HCT116 (cell line): Measurements from ENCODE around the gene SCN4A. TPM values are rescaled to one million over a fixed set of nuclear protein-coding genes. Genes with fewer than 3 reads are reported as not detected.
"Not testable (repeated sequence)": the region's sequence is repeated elsewhere in the genome, so short reads cannot be mapped to it uniquely, and the experiment has no call there.

ENCODE experiments used
- ATAC-seq: fragments of 200-7000 bp; cut with Tn5 transposase; 2 replicates; pipeline ENCODE4 v1.9.1; 2020; ENCODE audit warnings: mild to moderate bottlenecking, moderate library complexity
- BruUV-seq: library from RNA; stranded (reverse); fragments of 400-500 nt; replicated peaks from 2 replicates; lab custom pipeline; 2021; lab: Mats Ljungman, UMichigan
- CTCF ChIA-PET: fragments of 300-600 bp; sonication (Branson Sonifier 250); formaldehyde crosslinking; loops from one replicate; lab custom pipeline; 2021; ENCODE audit warnings: antibody characterized with exemption; lab: Charles Lee
- POLR2A ChIA-PET: fragments of 300-600, 350-600 bp; sonication (Branson Sonifier 250); formaldehyde crosslinking; loops from one replicate; lab custom pipeline; 2021; ENCODE audit warnings: antibody characterized with exemption; lab: Charles Lee
- RAD21 ChIA-PET, 2 experiments: fragments of 300-600 bp; sonication (Branson Sonifier 250); formaldehyde crosslinking; loops; one replicate each; lab custom pipeline; 2023; ENCODE audit warnings: low total read pairs in 2 of 2; ENCODE audit not compliant: uncharacterized antibody in 2 of 2, unreplicated experiment in 2 of 2, low non-redundant PET in 1 of 2; lab: Charles Lee
- DNase-seq: peaks from one replicate; pipeline ENCODE4 v3.0.0-alpha.2; 2010; ENCODE audit warnings: low read depth, low spot score
- H2AFZ ChIP-seq: fragments of 200-600 bp; shearing (Covaris generic), sonication (generic); 2 replicates; pipeline ENCODE4 v1.6.1; 2017; ENCODE audit warnings: low read depth, mixed run types, mixed read lengths, antibody characterized with exemption, low read length; ENCODE audit not compliant: poor library complexity, severe bottlenecking
- H3K27ac ChIP-seq: 2 replicates; pipeline ENCODE4 v1.5.1; 2012; ENCODE audit warnings: low read depth, low read length
- H3K27me3 ChIP-seq: fragments of 200-600 bp; sonication (generic); 2 replicates; pipeline ENCODE4 v1.6.1; 2016; ENCODE audit warnings: mixed run types, low read length, mixed read lengths; ENCODE audit not compliant: insufficient read depth
- H3K36me3 ChIP-seq, 2 experiments: fragments of 200-500 bp in 1 of 2; fragments of 200-600 bp in 1 of 2; sonication (Bioruptor generic) in 1 of 2; sonication (generic) in 1 of 2; 2 replicates each; pipeline versions ENCODE4 v1.5.1 to v1.6.1; 2014 to 2016; ENCODE audit warnings: low read length in 2 of 2, inconsistent platforms in 1 of 2, mixed read lengths in 1 of 2, mixed run types in 1 of 2; ENCODE audit not compliant: insufficient read depth in 2 of 2, control insufficient read depth in 1 of 2
- H3K4me1 ChIP-seq, 2 experiments: fragments of 200-600 bp in 1 of 2; sonication (generic) in 1 of 2; 2 replicates each; pipeline versions ENCODE4 v1.5.1 to v1.6.1; 2012 to 2017; ENCODE audit warnings: low read length in 2 of 2, inconsistent platforms in 1 of 2, mild to moderate bottlenecking in 1 of 2, mixed read lengths in 1 of 2, mixed run types in 1 of 2, moderate library complexity in 1 of 2; ENCODE audit not compliant: insufficient read depth in 2 of 2, control insufficient read depth in 1 of 2
- H3K4me2 ChIP-seq: fragments of 200-600 bp; sonication (generic); 2 replicates; pipeline ENCODE4 v1.6.1; 2017; ENCODE audit warnings: mixed run types, low read length, mixed read lengths
- H3K4me3 ChIP-seq, 2 experiments: fragments of 200-600 bp in 1 of 2; sonication (generic) in 1 of 2; replicated peaks in 1 of 2; 2 replicates each; pipeline ENCODE4 v1.5.1; 2011 to 2016; ENCODE audit warnings: low read length in 2 of 2, control low read depth in 1 of 2, low read depth in 1 of 2, mild to moderate bottlenecking in 1 of 2, mixed read lengths in 1 of 2, mixed run types in 1 of 2
- H3K79me2 ChIP-seq: fragments of 200-600 bp; sonication (generic); 2 replicates; pipeline ENCODE4 v1.6.1; 2017; ENCODE audit warnings: mild to moderate bottlenecking, mixed run types, low read length, moderate library complexity, mixed read lengths; ENCODE audit not compliant: insufficient read depth
- H3K9ac ChIP-seq: fragments of 200-600 bp; sonication (generic); 2 replicates; pipeline ENCODE4 v1.6.1; 2016; ENCODE audit warnings: low read length, mixed read lengths
- H3K9me2 ChIP-seq: fragments of 200-600 bp; sonication (generic), shearing (Covaris generic); 2 replicates; pipeline ENCODE4 v1.6.1; 2017; ENCODE audit warnings: mixed run types, mild to moderate bottlenecking, moderate library complexity; ENCODE audit not compliant: insufficient read depth
- H3K9me3 ChIP-seq, 2 experiments: fragments of 200-500 bp in 1 of 2; fragments of 200-600 bp in 1 of 2; sonication (Bioruptor generic) in 1 of 2; sonication (generic) in 1 of 2; 2 replicates each; pipeline ENCODE4 v1.6.1; 2014 to 2017; ENCODE audit warnings: low read length in 2 of 2, mixed read lengths in 2 of 2, inconsistent platforms in 1 of 2, low read depth in 1 of 2, mild to moderate bottlenecking in 1 of 2, mixed run types in 1 of 2, moderate library complexity in 1 of 2; ENCODE audit not compliant: control insufficient read depth in 1 of 2, insufficient read depth in 1 of 2
- H4K20me1 ChIP-seq: fragments of 200-600 bp; sonication (generic), shearing (Covaris generic); 2 replicates; pipeline ENCODE4 v1.6.1; 2017; ENCODE audit warnings: mixed run types, mild to moderate bottlenecking, moderate library complexity; ENCODE audit not compliant: insufficient read depth
- ATF3 ChIP-seq: IDR thresholded peaks from 2 replicates; pipeline ENCODE4 v1.6.1; 2012
- CBX3 ChIP-seq: IDR thresholded peaks from 2 replicates; pipeline ENCODE4 v1.6.1; 2012; ENCODE audit warnings: low read depth
- POLR2A ChIP-seq: IDR thresholded peaks from 2 replicates; pipeline ENCODE4 v1.7.0; 2011; ENCODE audit warnings: borderline replicate concordance; ENCODE audit not compliant: insufficient read depth, insufficient read length; ENCODE audit errors: extremely low read depth
- RAD21 ChIP-seq: IDR thresholded peaks from 2 replicates; pipeline ENCODE4 v1.6.1; 2012; ENCODE audit warnings: low read depth, mild to moderate bottlenecking
- ZBTB33 ChIP-seq: IDR thresholded peaks from 2 replicates; pipeline ENCODE4 v1.6.1; 2011; ENCODE audit warnings: mild to moderate bottlenecking, low read length, moderate library complexity; ENCODE audit not compliant: insufficient replicate concordance; ENCODE audit errors: extremely low read depth
- intact Hi-C: fragments of 100-400 bp; cut with micrococcal nuclease; formaldehyde crosslinking; loops from 2 replicates; pipeline ENCODE4 v1.10.0; 2022
- total RNA-seq: library from RNA; stranded (reverse); gene quantifications from one replicate; pipeline ENCODE4 v1.2.1, GENCODE V29; 2021; ENCODE audit not compliant: unreplicated experiment

The SCN4A gene
- total RNA-seq, 1 experiment from 2014 or later, result 2.7 TPM

GRCh38 chr17:63983320-63983719, 10.6 kb upstream of the SCN4A start:
- Histone ChIP-seq H3K4me1 (peaks cover 5 to 16% of the 10 kb centered on the region in 2 experiments), H3K9ac (no peak overlapping the region), H3K9me3 (0 out of 4 replicates have a peak, but pooled peaks cover 0 to 4% of the 10 kb centered on the region in 2 experiments), H3K36me3 (no peaks in the 10 kb centered on the region), H3K9me2 (no peaks in the 10 kb centered on the region), H3K4me3 (no peak overlapping the region), H3K27me3 (no peaks in the 10 kb centered on the region), H2AFZ (no peak overlapping the region), H3K4me2 (no peak overlapping the region), H3K27ac (no peak overlapping the region), H3K79me2 (no peaks in the 10 kb centered on the region), H4K20me1 (no peaks in the 10 kb centered on the region)
- DNase-seq (no peak), ATAC-seq (no peak)
- BruUV-seq, result no TSS peak
- POLR2A ChIA-PET, result no interaction called here
- intact Hi-C loops, result no loop called here
- TF ChIP-seq RAD21 (no peak), CBX3 (no peak), ZBTB33 (no peak), POLR2A (no peak), ATF3 (no peak)
- RAD21 ChIA-PET, result interaction anchor here in 1 of 2 experiments (0.7 kb wide), 1 partner anchor 12 kb away, joined by 3 read pairs; no protein-coding TSS in a partner anchor
- CTCF ChIA-PET, result interaction anchor here (1.6 kb wide), 1 partner anchor 42 kb away, joined by 5 read pairs; no protein-coding TSS in a partner anchor

- H3K4me3 ChIP-seq, DNase-seq, H3K9ac ChIP-seq, H3K27ac ChIP-seq, intact Hi-C loops, BruUV-seq, H3K9me2 ChIP-seq, H3K79me2 ChIP-seq, H4K20me1 ChIP-seq, RAD21 ChIA-PET, H3K4me2 ChIP-seq, POLR2A ChIA-PET, H3K27me3 ChIP-seq, H3K9me3 ChIP-seq, H3K36me3 ChIP-seq, ATAC-seq, H2AFZ ChIP-seq: not testable (repeated sequence)
- peaks cover 5 to 18% of the 10 kb centered on the region in 2 experiments for H3K4me1 ChIP-seq
- CTCF ChIA-PET, result interaction anchor here (1.6 kb wide), 1 partner anchor 43 kb away, joined by 5 read pairs; no protein-coding TSS in a partner anchor
These were observed 9.9 kb upstream of the SCN4A start for GRCh38 chr17:63982641-63983040.
